GM06990 (cell line): ENCODE measurements around the gene BTK.
"Not testable (repeated sequence)": the region's sequence is repeated elsewhere in the genome, so short reads cannot be mapped to it uniquely, and the experiment has no call there.

Source experiments
- DNase-seq: peaks from one replicate; pipeline ENCODE4 v3.0.0-alpha.2; 2011; ENCODE audit not compliant: insufficient read length; ENCODE audit errors: extremely low read depth
- H3K27me3 ChIP-seq: replicated peaks from 2 replicates; pipeline ENCODE4 v1.6.0; 2011; ENCODE audit warnings: low read length; ENCODE audit not compliant: control insufficient read depth, insufficient read depth
- H3K36me3 ChIP-seq: 2 replicates; pipeline ENCODE4 v1.5.1; 2011; ENCODE audit warnings: low read length; ENCODE audit not compliant: control insufficient read depth, insufficient read depth
- H3K4me3 ChIP-seq: replicated peaks from 2 replicates; pipeline ENCODE4 v1.5.1; 2011; ENCODE audit warnings: low read depth, mild to moderate bottlenecking, control low read depth, low read length
- CTCF ChIP-seq: IDR thresholded peaks from 2 replicates; pipeline ENCODE4 v1.5.1; 2011; ENCODE audit warnings: low read length, control low read depth, mild to moderate bottlenecking, inconsistent platforms; ENCODE audit not compliant: insufficient read depth, poor library complexity, severe bottlenecking

BTK gene

GRCh38 chrX:101357166-101357795, 28.7 kb downstream of the BTK start:
- peak; percentile 36 for TF ChIP-seq CTCF
- Histone ChIP-seq H3K36me3 (peaks cover 11% of the 10 kb centered on the region), H3K27me3 (no peaks in the 10 kb centered on the region), H3K4me3 (no peak overlapping the region)
- DNase-seq, result no peak

GRCh38 chrX:101349193-101349562, 36.8 kb downstream of the BTK start:
- peaks cover 2% of the 10 kb centered on the region; the same call in 1 of the 2 replicates for H3K36me3 ChIP-seq
- H3K4me3 ChIP-seq, result peak overlapping the region; percentile 76
- no peaks in the 10 kb centered on the region for H3K27me3 ChIP-seq
- no peak for DNase-seq
- TF ChIP-seq CTCF, result no peak

GRCh38 chrX:101348452-101349192, 37.4 kb downstream of the BTK start, which contains the start of gene TIMM8A:
TIMM8A (minus strand) TSS chrX:101348742; CDS start chrX:101348664, 78 bp downstream.
- Histone ChIP-seq H3K36me3 (peaks cover 2% of the 10 kb centered on the region; the same call in 1 of the 2 replicates), H3K4me3 (peak within 1 kb of the TSS; percentile 76), H3K27me3 (no peaks in the 10 kb centered on the region)
- no peak for TF ChIP-seq CTCF
- peak; percentile 85 for DNase-seq

- H3K36me3 ChIP-seq, result peaks cover 2% of the 10 kb centered on the region; the same call in 1 of the 2 replicates
- DNase-seq, result no peak
- no peaks in the 10 kb centered on the region for H3K27me3 ChIP-seq
- H3K4me3 ChIP-seq, result peak overlapping the region; percentile 76
- no peak for TF ChIP-seq CTCF
Measured at GRCh38 chrX:101347859-101348451, 38.0 kb downstream of the BTK start.

GRCh38 chrX:101337776-101338271, 48.2 kb downstream of the BTK start:
- Histone ChIP-seq H3K4me3 (no peak overlapping the region), H3K36me3 (no peaks in the 10 kb centered on the region), H3K27me3 (no peaks in the 10 kb centered on the region)
- no peak for TF ChIP-seq CTCF
- no peak for DNase-seq

- not testable (repeated sequence) for DNase-seq, H3K4me3 ChIP-seq, H3K27me3 ChIP-seq, H3K36me3 ChIP-seq
Measured at GRCh38 chrX:101334310-101334709, 51.7 kb downstream of the BTK start.

- not testable (repeated sequence) for DNase-seq, H3K27me3 ChIP-seq, H3K4me3 ChIP-seq, H3K36me3 ChIP-seq
Measured at GRCh38 chrX:101326600-101326999, 59.4 kb downstream of the BTK start.
